Stimulated activated CD8-positive, alpha-beta memory T cell treated with anti-CD3 and anti-CD28 coated beads, Interleukin-12 subunit alpha, Interleukin-12 subunit beta, amount 100 ng/mL, for 1 hour (primary cell): ENCODE measurements around the gene APH1B.
"Not testable (repeated sequence)": the region's sequence is repeated elsewhere in the genome, so short reads cannot be mapped to it uniquely, and the experiment has no call there.

Experiments
- DNase-seq: peaks from one replicate; pipeline ENCODE4 v3.0.0-alpha.2; 2020; ENCODE audit warnings: low read depth

Gene APH1B

GRCh38 chr15:63299943-63300575 lies 22.7 kb downstream of the APH1B start:
- DNase-seq: no peak

- DNase-seq: no peak
Observed at GRCh38 chr15:63301088-63301487, 23.7 kb downstream of the APH1B start.

GRCh38 chr15:63305260-63305659 lies 27.9 kb downstream of the APH1B start:
- no peak for DNase-seq

- DNase-seq: no peak
Observed at GRCh38 chr15:63306492-63307073, 29.2 kb downstream of the APH1B start.

- no peak for DNase-seq
Observed at GRCh38 chr15:63308491-63308890, 31.1 kb downstream of the APH1B start.

- DNase-seq: no peak
Observed at GRCh38 chr15:63308947-63309346, 31.5 kb downstream of the APH1B start.

- no peak for DNase-seq
Observed at GRCh38 chr15:63310646-63311045, 33.2 kb downstream of the APH1B start.

GRCh38 chr15:63312286-63312685 lies 34.9 kb downstream of the APH1B start:
- DNase-seq: no peak

GRCh38 chr15:63313825-63314224 lies 36.4 kb downstream of the APH1B start:
- no peak for DNase-seq

GRCh38 chr15:63314409-63314808 lies 37.0 kb downstream of the APH1B start:
- DNase-seq: no peak

- DNase-seq: no peak
Observed at GRCh38 chr15:63318344-63318743, 40.9 kb downstream of the APH1B start.

- DNase-seq: no peak
Observed at GRCh38 chr15:63319065-63319464, 41.7 kb downstream of the APH1B start.

- DNase-seq: not testable (repeated sequence)
Observed at GRCh38 chr15:63320446-63320845, 43.0 kb downstream of the APH1B start.

GRCh38 chr15:63320981-63321380 lies 43.6 kb downstream of the APH1B start:
- DNase-seq: not testable (repeated sequence)

GRCh38 chr15:63321462-63321861 lies 44.1 kb downstream of the APH1B start:
- no peak for DNase-seq

GRCh38 chr15:63322541-63322940 lies 45.1 kb downstream of the APH1B start:
- DNase-seq: no peak

GRCh38 chr15:63323798-63324563 lies 46.6 kb downstream of the APH1B start:
- DNase-seq: no peak

GRCh38 chr15:63324770-63325169 lies 47.4 kb downstream of the APH1B start:
- DNase-seq: no peak

- DNase-seq: no peak
Observed at GRCh38 chr15:63327648-63328421, 50.4 kb downstream of the APH1B start.

- DNase-seq: no peak
Observed at GRCh38 chr15:63329567-63330350, 52.4 kb downstream of the APH1B start.

GRCh38 chr15:63330926-63331325 lies 53.5 kb downstream of the APH1B start:
- no peak for DNase-seq

- no peak for DNase-seq
Observed at GRCh38 chr15:63331456-63331855, 54.1 kb downstream of the APH1B start.
